ENCODE data around the gene ABI1. TPM values are rescaled to one million over a fixed set of nuclear protein-coding genes. Genes with fewer than 3 reads are reported as not detected.

ABI1 gene
- total and polyA plus RNA-seq, 9 of the 15 experiments (the other 6 are each of a cell fraction or from before 2014, with no cell fraction given): 22.1 to 52.3 (median 39.0) TPM

DNA sequence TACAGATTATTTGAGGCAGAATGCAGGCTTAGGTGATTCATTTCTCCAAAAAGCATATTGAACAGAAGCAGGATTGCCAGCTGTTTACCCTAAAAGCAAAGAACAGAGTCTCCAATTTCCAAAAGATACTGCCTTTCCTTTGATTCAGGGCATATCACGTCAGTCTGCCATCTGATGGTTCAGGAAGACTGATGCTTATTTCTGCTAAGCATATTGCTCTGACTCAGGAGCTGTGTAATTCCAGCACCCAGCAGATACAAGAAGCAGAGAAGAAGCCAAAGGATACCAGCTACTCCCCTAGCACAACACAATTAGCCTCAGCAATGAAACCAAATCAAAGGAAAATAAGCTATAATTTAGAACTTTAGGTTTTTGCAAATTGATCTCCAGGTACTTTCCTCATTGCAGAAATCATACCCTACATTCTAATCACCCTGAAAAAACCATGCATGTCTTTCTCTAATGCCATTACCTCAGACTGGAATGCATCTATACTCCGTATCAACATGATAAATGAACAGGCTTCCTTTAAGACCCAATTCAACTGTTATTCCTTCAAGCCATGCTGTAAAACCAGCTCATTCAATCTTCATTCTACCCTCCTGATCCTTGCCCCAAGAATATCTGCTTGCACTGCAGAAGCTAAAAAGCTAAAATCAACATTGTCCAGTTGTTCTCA lies 55.1 kb downstream of the ABI1 start:
- FAIRE-seq (no peak), ATAC-seq (no peak), DNase-seq (ENCODE audit: extremely low read depth in 1 of 4, low spot score in 3 of 4) (no peak)
- Histone ChIP-seq H3K79me2 (ENCODE audit: control insufficient read depth, insufficient read depth, low read length) (peaks cover 60% of the 10 kb centered on the region), H3K9ac (ENCODE audit: insufficient read depth in 1 of 2, low read depth in 2 of 2, low read length in 2 of 2) (no peak overlapping the region), H4K20me1 (replicated peaks; ENCODE audit: control insufficient read depth, insufficient read depth, low read length) (peaks cover 15% of the 10 kb centered on the region), H2AFZ (ENCODE audit: low read depth, low read length) (no peak overlapping the region), H3K27me3 (ENCODE audit: control insufficient read depth in 2 of 2, insufficient read depth in 2 of 2, low read length in 2 of 2) (no peaks in the 10 kb centered on the region), H3K9me3 (replicated peaks; ENCODE audit: control insufficient read depth, insufficient read depth, low read depth, low read length) (no peaks in the 10 kb centered on the region), H3K4me2 (ENCODE audit: insufficient read depth, low read length) (no peak overlapping the region), H3K36me3 (ENCODE audit: control insufficient read depth, insufficient read depth, low read length) (no peaks in the 10 kb centered on the region), H3K4me3 (no peak overlapping the region), H3K4me1 (replicated peaks in 1 of 2; ENCODE audit: control insufficient read depth in 2 of 2, insufficient read depth in 2 of 2, low read length in 2 of 2) (0 out of 5 replicates have a peak, but pooled peaks cover 0 to 6% of the 10 kb centered on the region in 2 experiments), H3K27ac (ENCODE audit: extremely low read depth, low read depth, low read length) (no peak overlapping the region), H3K9me1 (ENCODE audit: control insufficient read depth, insufficient read depth, low read length) (no peaks in the 10 kb centered on the region)
- in situ Hi-C loops (cut with MboI) (no loop called here), intact Hi-C loops (cut with micrococcal nuclease) (no loop called here)
- BruUV-seq (replicated peaks): no TSS peak
- TF ChIP-seq HDAC6 (IDR thresholded peaks at IDR 0.05; ENCODE audit: low read depth, low read length) (no peak), SREBF1 (IDR thresholded peaks at IDR 0.05; ENCODE audit: borderline replicate concordance, low read depth, low read length) (no peak), CEBPG (CRISPR knock-in tag; IDR thresholded peaks at IDR 0.05) (no peak), CEBPG (tag; conservative IDR thresholded peaks at IDR 0.05 in 1 of 2, IDR thresholded peaks at IDR 0.05 in 1 of 2) (no peak), TEAD2 (tag; IDR thresholded peaks at IDR 0.05) (no peak), SMARCA5 (IDR thresholded peaks at IDR 0.05) (no peak), SAFB (IDR thresholded peaks at IDR 0.05; ENCODE audit: borderline replicate concordance, low read depth, low read length) (no peak), HDAC1 (IDR thresholded peaks at IDR 0.05) (no peak), NELFE (IDR thresholded peaks at IDR 0.05; ENCODE audit: insufficient read depth, insufficient read length) (no peak), DIDO1 (tag; IDR thresholded peaks at IDR 0.05; ENCODE audit: low read depth) (no peak), CBX1 (IDR thresholded peaks at IDR 0.05; ENCODE audit: low read depth) (no peak), HDAC8 (tag; IDR thresholded peaks at IDR 0.05) (no peak), SETDB1 (IDR thresholded peaks at IDR 0.05; ENCODE audit: low read length) (no peak), SNIP1 (IDR thresholded peaks at IDR 0.05; ENCODE audit: low read depth) (no peak)
- TF ChIP-seq, protein P1, sequence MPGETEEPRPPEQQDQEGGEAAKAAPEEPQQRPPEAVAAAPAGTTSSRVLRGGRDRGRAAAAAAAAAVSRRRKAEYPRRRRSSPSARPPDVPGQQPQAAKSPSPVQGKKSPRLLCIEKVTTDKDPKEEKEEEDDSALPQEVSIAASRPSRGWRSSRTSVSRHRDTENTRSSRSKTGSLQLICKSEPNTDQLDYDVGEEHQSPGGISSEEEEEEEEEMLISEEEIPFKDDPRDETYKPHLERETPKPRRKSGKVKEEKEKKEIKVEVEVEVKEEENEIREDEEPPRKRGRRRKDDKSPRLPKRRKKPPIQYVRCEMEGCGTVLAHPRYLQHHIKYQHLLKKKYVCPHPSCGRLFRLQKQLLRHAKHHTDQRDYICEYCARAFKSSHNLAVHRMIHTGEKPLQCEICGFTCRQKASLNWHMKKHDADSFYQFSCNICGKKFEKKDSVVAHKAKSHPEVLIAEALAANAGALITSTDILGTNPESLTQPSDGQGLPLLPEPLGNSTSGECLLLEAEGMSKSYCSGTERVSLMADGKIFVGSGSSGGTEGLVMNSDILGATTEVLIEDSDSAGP (CRISPR knock-in tag; IDR thresholded peaks at IDR 0.05): no peak
- POLR2A ChIA-PET: interaction anchor here (0.9 to 1.4 kb wide), 4 partner anchors 11 to 78 kb away, joined by 3 to 4 read pairs (median 4); no protein-coding TSS in a partner anchor
- CTCF ChIA-PET (ENCODE audit: low intra/inter-chr PET ratio): no interaction called here
- 47% methylated on average over 2 of the region's 2 CpGs for WGBS (ENCODE audit: insufficient coverage, low coverage, missing lambda C conversion rate)
